ENCODE measurements around the gene CFAP410.
"Not testable (repeated sequence)": the region's sequence is repeated elsewhere in the genome, so short reads cannot be mapped to it uniquely, and the experiment has no call there.

CFAP410 gene

GRCh38 chr21:44285138-44285992 lies 53.8 kb downstream of the CFAP410 start, which contains the start of gene AIRE:
TSS of gene AIRE (plus strand) at chr21:44285876. CDS start at chr21:44286007, 131 bp downstream.
- no peak within 1 kb of the TSS for H3K4me3 ChIP-seq (ENCODE audit: low read depth, low read length)
- TF ChIP-seq CTCF (IDR thresholded peaks at IDR 0.05; ENCODE audit: control insufficient read depth, extremely low read depth, insufficient read depth), result no peak
- no peak for DNase-seq (ENCODE audit: low read depth)

GRCh38 chr21:44283948-44284347 lies 55.2 kb downstream of the CFAP410 start:
- no peak for TF ChIP-seq CTCF (IDR thresholded peaks at IDR 0.05; ENCODE audit: control insufficient read depth, extremely low read depth, insufficient read depth)
- DNase-seq (ENCODE audit: low read depth), result no peak
- H3K4me3 ChIP-seq (ENCODE audit: low read depth, low read length), result no peak overlapping the region

- DNase-seq (ENCODE audit: low read depth); H3K4me3 ChIP-seq (ENCODE audit: low read depth, low read length): not testable (repeated sequence)
These were observed 55.9 kb downstream of the CFAP410 start for GRCh38 chr21:44283211-44283785.

GRCh38 chr21:44282370-44282769 lies 56.8 kb downstream of the CFAP410 start:
- H3K4me3 ChIP-seq (ENCODE audit: low read depth, low read length), result no peak overlapping the region
- DNase-seq (ENCODE audit: low read depth), result no peak
- no peak for TF ChIP-seq CTCF (IDR thresholded peaks at IDR 0.05; ENCODE audit: control insufficient read depth, extremely low read depth, insufficient read depth)

GRCh38 chr21:44281801-44282200 lies 57.4 kb downstream of the CFAP410 start:
- no peak for DNase-seq (ENCODE audit: low read depth)
- no peak overlapping the region for H3K4me3 ChIP-seq (ENCODE audit: low read depth, low read length)
- no peak for TF ChIP-seq CTCF (IDR thresholded peaks at IDR 0.05; ENCODE audit: control insufficient read depth, extremely low read depth, insufficient read depth)

- no peak for DNase-seq (ENCODE audit: low read depth)
- TF ChIP-seq CTCF (IDR thresholded peaks at IDR 0.05; ENCODE audit: control insufficient read depth, extremely low read depth, insufficient read depth), result no peak
- H3K4me3 ChIP-seq (ENCODE audit: low read depth, low read length), result no peak overlapping the region
These were observed 59.6 kb downstream of the CFAP410 start for GRCh38 chr21:44279354-44280260.

All from LNCaP clone FGC (cell line).